NOMO-1 (cell line): ENCODE results near the gene PERCC1.
"Not testable (repeated sequence)": the region's sequence is repeated elsewhere in the genome, so short reads cannot be mapped to it uniquely, and the experiment has no call there.

ENCODE experiments used
- DNase-seq, 2 experiments: peaks; one replicate each; lab custom pipeline; 2025; ENCODE audit not compliant: unreplicated experiment in 2 of 2; lab: John Stamatoyannopoulos, UW

PERCC1 gene

DNA sequence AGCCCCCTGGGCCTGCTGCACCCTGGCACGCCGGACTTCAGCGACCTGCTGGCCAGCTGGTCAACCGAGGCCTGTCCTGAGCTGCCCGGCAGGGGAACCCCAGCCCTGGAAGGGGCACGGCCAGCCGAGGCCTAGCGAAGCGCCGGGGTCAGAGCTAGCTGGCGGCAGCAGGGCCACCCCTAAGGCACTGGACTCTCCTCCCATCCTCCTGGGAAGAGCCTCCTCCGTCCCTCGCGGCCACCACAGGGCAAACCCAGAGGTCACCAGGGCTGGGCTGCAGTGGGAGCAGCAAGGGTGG, 2.3 kb downstream of the PERCC1 start:
- no peak for DNase-seq

DNA sequence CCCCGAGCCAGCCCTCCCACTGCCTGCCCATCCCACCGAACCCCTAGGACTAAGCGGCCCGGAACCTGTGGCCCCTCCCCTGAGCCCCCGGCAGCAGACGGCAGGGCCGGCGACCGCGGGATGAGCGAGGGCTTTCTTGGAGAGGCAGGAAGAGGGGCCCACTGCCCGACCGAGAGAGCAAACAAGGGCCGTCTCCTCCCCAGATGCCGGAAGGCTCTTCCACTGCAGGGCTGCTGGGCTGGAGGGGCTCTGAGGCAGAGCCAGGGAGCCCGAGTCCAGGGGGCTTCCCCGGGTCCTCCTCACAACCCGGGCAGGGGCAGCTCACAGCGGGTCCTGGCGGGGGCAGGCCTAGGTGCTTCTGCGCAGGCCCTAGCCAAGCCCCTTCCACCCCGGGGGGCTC, 2.9 kb downstream of the PERCC1 start:
- DNase-seq, result no peak

DNA sequence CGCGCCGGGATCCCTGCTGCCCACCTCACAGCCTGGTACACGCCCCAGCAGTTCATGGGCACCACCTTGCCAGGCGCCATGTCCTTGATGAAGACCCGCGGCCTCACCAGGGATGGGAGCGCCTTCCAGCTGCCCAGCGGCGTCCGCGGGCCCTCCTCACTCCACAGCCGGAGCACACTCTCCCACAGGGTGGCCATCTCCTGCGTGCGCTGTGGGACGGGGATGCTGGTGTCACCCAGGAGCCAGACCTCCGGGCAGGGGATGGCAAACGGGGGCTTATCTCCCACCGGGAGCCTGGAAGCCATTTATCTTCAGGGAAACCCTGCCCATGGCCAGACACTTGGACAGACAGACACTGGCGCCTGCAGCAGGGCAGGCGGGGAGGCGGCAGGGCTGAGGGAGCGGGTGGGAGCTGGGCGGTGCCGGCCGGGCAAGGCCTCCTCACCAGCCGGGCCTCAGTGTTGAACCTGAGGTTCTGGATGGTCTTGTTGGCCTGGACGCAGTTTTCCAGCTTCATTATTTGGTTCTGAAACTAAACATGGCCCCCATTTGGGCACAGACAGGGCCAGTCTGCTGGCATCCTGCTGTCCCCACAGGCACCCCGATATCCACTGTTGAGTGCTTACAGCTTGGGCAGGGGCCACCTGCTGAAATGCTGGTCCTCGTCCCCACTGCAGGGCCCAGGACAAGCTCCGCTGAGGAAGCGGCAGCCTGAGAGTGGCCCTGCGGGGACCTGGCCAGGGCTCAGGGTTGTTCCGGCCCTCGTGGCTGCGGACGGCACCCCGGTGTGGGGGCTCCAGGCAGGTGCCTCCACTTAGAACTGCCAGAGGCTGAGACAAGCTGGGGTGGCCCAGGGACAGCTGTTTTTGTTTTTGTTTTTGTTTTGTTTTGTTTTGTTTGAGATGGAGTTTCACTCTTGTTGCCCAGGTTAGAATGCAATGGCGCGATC, 4.0 kb downstream of the PERCC1 start:
- DNase-seq, result no peak

DNA sequence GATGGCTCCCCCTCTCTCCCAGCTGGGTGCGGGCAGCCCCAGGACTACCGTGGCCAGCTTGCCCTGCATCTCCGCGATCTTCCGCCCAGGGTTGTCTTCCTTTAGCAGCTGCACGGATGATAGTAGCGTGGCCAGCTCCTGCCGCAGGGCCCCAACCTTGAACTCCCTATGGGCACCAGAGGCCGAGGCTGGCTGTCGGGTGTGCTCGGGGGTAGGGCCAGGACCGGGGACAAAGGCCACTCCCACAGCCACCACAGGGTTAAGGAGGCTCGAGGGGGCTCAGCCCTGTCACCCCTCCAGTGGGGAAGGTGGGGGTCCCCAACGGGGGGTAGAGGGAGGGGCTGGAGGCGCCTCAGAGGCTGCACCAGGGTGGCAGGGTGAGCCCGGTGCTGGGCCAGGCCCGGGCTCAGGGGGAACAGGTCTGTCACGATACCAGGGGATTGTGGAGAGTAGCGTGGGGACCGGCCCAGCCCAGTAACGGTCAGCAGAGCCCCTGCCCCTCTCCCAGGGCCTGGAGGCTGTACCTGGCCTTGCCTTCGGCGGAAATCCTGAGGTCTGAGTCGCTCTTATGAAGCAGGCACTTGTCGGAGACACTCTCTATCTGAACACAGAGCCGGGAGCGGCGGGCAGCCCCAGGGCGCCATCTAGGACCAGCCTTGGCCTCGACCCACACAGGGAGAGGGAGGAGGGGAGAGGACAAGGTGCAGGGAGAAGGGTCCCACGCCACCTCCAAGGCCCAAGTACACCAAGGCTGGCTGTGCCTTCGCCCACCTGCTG, 5.2 kb downstream of the PERCC1 start:
- no peak for DNase-seq

DNA sequence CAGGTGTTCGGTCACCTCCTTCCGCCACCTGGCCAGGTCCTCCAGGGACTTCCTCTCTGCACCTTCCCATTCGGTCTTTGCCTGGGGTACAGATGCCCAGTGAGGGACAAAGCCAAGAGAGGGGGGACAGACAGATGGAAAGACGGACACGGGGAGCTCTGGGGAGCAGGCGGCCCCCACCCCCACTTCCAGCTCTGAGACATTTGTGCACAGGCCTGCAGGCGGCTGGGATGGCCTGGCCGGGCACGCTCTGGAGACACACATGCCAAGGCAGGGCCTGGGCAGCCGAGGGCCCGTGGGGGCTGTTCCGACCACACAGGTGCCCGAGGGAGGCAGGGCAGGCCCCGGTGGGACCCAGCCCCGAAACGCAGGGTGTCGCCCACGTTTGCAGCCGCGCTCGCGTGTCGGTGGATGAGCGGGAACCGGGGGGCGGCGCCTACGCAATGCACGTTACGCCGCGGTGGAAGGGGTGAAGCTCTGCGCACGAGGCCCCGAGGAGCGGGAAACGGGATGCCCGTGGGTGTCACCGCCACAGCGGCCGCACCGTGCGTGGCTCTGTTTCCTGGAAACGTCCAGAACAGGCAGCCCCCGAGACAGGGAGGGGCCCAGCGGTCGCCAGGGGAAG, 6.0 kb downstream of the PERCC1 start:
- no peak for DNase-seq

DNA sequence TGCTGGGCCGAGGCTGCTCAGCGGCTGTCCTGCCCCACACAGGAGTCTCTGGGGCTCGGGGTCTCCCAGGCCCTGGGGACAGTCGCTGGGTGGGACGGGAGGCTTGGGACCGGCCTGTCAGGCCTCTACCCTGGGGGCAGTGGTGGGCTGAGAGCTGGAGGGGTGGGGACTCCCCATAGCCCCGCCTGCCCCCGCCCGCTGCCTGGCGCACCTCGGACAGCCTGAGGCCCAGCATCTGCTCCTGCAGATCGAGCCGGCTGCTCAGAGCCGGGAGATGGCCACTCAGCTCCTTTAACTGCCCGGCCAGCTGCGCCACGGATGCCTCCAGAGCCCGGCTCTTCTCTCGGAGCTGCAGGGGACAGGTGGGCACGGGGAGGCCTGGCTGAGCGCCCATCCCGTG, 6.7 kb downstream of the PERCC1 start:
- DNase-seq, result no peak

DNA sequence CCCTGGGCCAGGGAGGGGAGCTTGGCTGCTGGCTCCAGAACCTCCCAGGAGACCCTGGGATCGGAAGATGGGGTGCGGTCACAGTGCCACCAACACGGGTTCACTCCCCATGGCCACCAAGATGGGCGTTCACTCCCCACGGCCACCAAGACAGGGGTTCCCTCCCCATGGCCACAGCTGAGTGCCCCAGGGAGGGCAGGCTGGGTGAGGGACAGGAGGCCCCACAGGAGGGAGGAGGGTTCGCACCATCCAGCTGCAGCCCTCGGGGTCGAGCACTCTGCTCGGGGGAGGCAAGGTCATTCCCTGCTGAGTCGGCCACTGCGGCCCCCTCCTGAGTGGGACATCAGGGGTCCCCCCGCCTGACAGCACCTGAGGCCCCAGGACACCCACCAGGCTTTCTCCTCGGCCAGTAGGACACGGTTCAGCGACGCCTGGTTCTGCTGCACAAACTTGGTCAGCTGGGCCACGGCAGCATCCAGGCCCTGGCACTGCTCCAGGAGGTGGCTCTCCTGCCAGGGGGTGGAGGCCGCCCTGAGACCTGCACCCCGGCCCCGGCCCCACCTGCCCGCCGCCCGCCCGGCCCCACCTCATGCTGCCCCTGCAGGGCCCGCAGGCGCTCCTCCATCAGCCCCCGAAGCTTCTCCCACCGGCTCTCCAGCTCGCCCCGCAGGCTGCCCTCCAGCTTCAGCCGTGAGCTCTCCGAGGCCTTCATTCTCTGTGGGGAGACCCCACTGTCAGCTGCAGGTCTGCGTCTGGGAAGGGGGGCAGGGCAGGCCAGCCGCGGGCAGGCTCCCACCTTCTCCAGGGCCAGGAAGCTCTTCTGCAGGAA, 7.6 kb downstream of the PERCC1 start:
- no peak for DNase-seq

DNA sequence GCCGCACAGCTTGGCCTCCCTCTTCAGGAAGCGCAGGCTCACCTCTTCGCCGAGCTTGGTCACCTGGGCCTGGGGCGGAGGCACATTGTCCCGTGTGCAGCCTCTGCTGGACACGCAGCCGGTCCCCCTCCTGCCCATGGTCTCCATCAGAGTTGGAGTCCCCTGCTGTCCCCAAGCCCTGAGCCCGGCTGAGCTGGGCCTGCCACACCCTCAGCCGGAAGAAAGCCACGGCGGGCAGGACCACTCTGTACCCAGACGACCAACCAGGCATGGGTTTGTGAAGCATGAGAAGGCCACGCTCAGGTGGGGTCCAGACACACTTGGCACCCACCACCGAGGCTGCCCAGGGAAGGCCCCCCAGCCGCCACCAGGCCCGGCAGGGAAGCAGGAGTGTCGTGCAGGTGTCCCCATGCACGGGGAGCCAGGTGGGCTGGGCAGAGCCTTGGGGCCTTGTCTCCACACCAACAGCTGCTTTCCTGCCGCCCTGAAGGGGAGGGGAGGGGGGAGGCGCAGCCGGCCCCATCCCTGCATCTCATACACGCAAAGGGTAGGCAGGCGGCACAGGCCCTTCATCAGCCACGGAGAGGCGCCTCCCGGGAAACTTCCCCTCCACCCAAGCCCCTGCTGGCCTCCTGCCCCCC, 8.3 kb downstream of the PERCC1 start:
- no peak for DNase-seq

DNA sequence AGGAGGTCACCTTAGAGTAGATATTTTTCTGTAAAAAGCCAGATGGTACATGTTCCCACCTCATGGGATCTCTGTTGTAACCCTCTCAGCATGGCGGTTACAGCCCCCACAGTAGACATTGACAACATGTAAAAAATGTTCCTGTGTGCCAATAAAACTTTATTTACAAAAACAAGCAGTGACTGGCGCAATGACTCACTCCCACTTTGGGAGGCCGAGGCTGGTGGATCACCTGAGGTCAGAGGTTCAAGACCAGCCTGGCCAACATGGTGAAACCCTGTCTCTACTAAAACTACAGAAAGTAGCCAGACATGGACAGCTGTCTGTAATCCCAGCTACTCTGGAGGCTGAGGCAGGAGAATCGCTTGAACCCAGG, 8.8 kb downstream of the PERCC1 start:
- not testable (repeated sequence) for DNase-seq

DNA sequence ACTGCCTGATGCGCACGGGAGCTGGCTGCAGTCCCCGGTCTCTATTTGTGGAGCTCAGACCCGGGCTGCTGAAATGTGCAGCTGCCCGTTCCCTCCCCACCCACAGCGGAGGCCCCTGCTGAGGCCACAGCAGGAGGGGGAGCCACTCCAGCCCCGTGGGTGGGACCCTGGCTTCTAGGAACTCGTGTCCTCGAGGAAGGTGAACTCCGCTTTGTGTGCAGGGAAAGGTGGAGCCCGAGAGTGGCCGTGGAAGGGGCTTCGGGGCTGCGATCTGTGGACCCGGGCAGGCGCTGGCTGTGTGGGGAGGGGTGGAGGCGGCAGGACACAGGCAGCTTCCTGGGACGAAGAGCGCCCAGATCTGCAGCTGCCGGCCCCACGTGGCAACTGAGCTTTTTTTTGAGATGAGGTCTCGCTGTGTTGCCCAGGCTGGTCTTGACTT, 10.5 kb downstream of the PERCC1 start:
- DNase-seq, result no peak

DNA sequence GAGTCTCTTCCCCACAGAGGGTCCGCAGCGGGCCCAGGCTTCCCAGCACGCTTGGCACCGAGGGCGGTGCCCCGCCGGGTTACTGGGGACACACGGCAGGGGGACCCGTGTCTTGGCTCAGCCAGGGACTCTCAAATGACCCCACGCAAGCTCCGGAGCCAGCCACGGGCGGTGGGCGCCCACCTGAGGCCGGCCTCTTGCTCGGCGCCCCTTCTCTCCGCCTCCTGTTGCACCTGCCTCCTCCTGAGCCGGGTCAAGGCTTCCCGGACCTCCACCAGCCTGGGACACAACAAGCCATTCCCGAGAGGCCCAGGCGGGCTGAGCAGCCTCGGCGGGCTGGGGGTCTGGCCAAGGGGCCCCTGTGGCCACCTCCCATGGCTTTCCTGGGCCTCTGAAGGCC, 11.8 kb downstream of the PERCC1 start:
- no peak for DNase-seq

DNA sequence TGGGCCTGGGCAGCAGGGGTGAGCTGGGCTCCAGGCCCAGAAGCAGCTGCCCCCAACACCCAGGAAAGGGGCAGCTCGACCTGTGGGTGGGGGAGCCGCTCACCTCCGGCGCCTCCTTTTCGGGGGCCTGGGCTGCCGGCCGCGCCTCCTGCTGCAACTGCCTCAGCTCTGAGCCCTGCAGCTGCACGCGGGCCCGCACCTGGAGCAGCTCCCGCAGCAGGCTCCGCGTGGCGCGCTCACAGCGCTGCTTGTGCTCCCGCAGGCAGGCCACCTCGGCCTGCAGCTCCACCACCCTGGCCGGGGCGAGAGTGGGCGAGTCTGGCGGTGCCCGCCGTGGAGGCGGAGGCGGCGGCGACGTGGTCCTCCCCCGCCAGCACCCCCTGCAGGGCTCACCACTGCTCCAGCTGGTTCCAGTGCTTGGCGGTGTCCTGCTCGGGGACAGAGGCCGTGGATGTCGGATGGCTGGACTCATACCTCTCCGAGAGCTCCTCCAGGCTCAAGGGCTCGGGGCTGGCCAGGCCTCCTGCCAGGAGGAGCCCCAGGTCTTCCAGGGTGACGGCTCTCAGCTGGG, 12.6 kb downstream of the PERCC1 start:
- DNase-seq, result no peak

DNA sequence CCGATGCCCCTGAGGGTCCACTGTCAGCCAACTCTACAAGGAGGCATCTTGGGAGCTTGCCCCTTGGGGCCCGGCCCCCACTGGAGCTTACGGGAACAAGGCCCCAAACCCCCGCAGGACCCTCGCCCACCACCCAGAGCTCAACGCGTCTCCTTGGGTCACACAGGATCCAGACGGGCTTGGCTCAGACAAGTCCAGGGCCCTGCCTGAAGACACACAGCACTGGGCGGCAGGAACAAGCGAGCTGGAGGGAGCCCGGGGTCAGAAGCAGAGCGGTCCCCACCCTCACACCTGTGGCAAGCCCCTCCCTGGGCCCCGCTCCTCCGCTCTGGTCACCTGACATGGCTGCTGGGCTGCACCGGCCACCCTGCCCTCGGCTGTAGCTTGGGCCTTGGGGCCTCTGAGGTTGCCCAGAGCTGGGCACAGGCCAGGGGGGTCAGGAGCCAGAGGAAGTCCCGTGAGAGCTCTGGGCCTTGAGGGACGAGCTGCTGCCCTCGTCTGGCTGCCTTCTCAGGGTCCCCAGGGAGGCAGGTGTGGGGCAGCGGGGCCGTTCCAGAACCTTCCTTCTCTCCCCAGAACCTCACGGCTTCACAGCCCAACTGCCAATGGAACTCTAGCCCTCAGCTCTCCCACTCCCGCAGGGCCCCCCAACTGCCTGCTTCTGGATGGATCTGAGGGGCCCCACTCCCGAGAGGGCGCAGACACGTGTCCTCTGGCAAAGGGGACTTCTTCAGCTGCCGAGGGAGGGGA, 13.3 kb downstream of the PERCC1 start, which contains the start of gene CCDC154:
CCDC154 (minus strand) TSS at position 577 of the 750 bp plus-strand sequence; CDS start at position 343, 234 bp downstream.
- DNase-seq, result no peak

DNA sequence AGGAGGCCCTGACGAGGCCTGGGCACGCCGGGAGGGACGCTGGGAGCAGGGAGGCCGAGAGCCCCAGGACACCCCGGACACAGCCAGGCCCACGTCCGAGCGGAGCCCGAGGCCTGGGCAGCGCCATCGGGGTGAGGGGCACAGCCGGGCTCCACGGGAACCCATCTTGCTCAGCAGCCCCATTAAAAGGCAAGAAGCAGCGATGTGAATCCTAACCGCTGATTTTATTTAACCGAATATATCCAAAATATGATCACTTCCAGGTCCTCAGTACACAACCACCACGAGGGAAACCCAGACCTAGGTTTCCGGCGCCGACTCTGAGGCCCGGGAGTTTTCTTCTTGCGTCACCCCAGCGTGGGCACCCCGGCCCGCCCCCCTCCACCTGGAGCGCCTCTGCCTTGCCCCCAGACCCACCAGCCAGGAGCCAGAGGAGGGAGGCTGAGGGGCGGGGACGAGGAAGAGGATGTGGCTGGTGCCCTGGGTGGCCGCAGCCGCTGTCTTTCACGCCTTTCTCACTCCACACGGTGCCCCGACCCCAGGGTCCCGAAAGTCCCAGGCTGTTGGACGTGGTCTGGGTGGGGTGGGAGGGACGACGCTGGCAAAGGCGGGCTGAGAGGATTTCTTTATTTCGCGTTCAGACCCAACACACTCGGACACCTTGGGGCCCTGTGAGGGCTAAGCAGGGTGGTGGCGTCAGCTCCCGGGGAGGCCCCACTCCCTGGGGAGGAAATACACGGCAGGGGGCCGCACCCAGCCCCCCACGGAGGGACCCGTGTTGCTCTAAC, 14.0 kb downstream of the PERCC1 start:
- no peak for DNase-seq

DNA sequence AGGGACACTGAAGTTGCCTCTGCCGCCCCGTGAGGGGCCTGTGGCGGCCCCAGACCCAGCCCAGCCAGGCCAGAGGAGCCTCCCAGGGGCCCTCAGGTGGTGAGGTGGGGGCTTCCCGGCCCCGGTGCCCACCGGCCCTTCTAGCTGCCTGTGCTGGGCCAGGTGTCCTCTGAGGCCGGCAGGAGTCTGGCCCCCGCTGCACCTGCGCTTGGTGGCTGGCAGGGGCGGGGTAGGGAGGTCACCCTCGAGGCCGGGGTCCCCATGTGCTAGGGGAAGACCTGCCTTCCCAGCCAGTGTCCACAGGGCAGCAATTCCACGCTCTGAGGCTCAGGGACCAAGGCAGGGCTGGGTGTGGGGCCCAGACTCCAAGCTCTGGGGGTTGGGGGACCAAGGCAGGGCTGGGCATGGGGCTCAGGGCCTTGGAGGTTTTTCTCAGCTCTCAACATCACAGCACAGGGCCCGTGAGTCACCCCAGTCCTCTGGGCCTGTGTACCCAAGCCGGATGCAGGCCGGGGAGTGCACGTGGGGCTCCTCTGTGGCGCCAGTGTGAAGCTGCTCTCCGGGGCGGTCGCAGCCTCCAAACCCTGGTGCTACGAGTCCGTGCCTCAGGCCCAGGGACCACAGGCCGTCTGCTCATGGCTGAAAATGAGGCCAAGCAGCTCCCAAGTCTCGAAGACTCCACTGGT, 14.8 kb downstream of the PERCC1 start:
- DNase-seq, result no peak

DNA sequence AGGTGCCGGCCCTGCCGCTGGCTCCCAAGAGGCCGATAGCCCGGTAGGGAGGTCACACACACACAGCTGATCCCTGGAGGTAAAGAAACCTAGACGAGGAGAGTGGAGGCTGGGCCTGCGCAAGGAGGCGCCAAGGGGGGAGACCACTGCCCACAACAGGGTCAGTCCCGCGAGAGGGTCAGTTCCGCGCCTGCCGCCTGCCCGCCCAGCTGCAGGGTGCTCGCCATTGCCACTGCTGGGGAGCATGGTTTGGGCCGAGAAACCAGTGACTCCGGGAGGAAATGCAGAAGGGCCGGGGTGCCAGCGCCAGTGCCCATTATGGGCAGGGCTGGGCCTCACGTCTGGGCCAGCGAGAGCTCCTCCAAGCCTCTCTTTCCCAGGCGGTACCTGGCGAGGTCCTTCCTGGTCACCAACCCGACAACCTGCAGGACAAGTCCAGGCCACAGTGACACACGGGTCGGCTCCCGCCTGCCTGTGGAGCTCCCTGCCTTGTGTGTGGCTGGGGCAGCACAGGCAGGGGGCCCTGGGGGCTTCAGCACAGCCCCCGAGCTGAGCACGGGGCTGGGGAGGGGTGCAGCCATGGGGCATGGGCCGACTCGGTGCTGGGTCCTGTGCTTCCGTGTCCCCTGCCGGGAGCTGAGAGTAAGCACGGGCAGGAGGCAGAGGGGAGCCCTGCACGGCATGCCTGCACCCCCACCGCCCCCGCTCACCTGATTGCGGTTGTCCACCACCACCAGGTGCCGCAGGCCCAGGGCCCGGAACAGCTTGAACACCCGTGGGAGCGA, 15.6 kb downstream of the PERCC1 start:
- DNase-seq, result no peak

DNA sequence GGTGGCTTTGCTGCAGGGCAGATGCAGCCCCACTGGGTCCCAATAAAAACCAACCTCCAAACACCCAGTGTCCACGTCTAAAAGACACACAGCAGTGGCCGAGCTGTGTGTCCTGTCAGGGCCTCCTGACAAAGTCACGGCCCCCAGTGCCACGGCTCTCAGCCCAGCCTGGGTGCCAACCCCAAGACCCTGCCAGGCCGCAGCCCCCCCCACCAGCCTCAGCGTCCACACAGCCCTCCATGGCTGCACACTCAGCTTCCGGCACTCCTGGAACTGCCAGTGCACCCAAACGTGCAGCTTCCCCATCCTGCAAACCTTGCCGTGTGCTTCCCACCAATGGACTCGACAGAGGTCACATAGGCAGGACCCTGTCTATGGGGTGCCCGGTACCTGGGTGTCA, 17.1 kb downstream of the PERCC1 start:
- no peak for DNase-seq
